A673 (cell line): ENCODE results near the gene STPG2. TPM values are rescaled to one million over a fixed set of nuclear protein-coding genes. Genes with fewer than 3 reads are reported as not detected.

Experiments
- BruUV-seq: library from RNA; stranded (reverse); fragments of 400-500 nt; replicated peaks from 2 replicates; lab custom pipeline; 2021; lab: Mats Ljungman, UMichigan
- CTCF ChIA-PET: fragments of 300-600 bp; sonication (Branson Sonifier 250); formaldehyde crosslinking; loops from one replicate; lab custom pipeline; 2022; ENCODE audit warnings: antibody characterized with exemption; lab: Charles Lee
- POLR2A ChIA-PET: fragments of 300-600 bp; sonication (Branson Sonifier 250); formaldehyde crosslinking; loops from one replicate; lab custom pipeline; 2022; ENCODE audit warnings: antibody characterized with exemption; ENCODE audit not compliant: low non-redundant PET; lab: Charles Lee
- DNase-seq: peaks from one replicate; pipeline ENCODE4 v3.0.0-alpha.2; 2015; ENCODE audit warnings: low spot score
- H3K27ac ChIP-seq: fragments of 200-600 bp; sonication (generic); 2 replicates; pipeline ENCODE4 v1.5.1; 2016; ENCODE audit warnings: mixed run types, low read depth, mild to moderate bottlenecking, mixed read lengths, antibody characterized with exemption, low read length; ENCODE audit not compliant: poor library complexity, severe bottlenecking
- H3K27me3 ChIP-seq: fragments of 200-600 bp; sonication (generic); replicated peaks from 2 replicates; pipeline ENCODE4 v1.6.1; 2017; ENCODE audit warnings: mixed run types, low read depth, mild to moderate bottlenecking, mixed read lengths, antibody characterized with exemption, low read length; ENCODE audit not compliant: insufficient read depth, poor library complexity
- H3K36me3 ChIP-seq: fragments of 200-600 bp; sonication (generic); 2 replicates; pipeline ENCODE4 v1.6.1; 2016; ENCODE audit warnings: mixed run types, mild to moderate bottlenecking, mixed read lengths, antibody characterized with exemption, low read length; ENCODE audit not compliant: insufficient read depth, poor library complexity, severe bottlenecking
- H3K4me1 ChIP-seq: fragments of 200-600 bp; sonication (generic); 2 replicates; pipeline ENCODE4 v1.6.1; 2017; ENCODE audit warnings: mixed run types, mild to moderate bottlenecking, mixed read lengths, antibody characterized with exemption, low read length; ENCODE audit not compliant: insufficient read depth, poor library complexity, severe bottlenecking
- H3K4me3 ChIP-seq: fragments of 200-600 bp; sonication (generic); 2 replicates; pipeline ENCODE4 v1.5.1; 2016; ENCODE audit warnings: low read depth, mixed run types, mild to moderate bottlenecking, mixed read lengths, low read length; ENCODE audit not compliant: poor library complexity, severe bottlenecking
- H3K9me3 ChIP-seq: fragments of 200-600 bp; sonication (generic); 2 replicates; pipeline ENCODE4 v1.6.1; 2016; ENCODE audit warnings: mixed run types, low read depth, mild to moderate bottlenecking, mixed read lengths, antibody characterized with exemption, low read length; ENCODE audit not compliant: poor library complexity, severe bottlenecking
- CTCF ChIP-seq: fragments of 300-800, 200-600 bp; sonication (generic); conservative IDR thresholded peaks from 2 replicates; pipeline ENCODE4 v1.5.1; 2017; ENCODE audit warnings: low read depth, mild to moderate bottlenecking, antibody characterized with exemption, low read length, moderate library complexity, mixed read lengths
- EZH2 ChIP-seq: fragments of 200-600 bp; sonication (generic); IDR thresholded peaks from 2 replicates; pipeline ENCODE4 v1.6.1; 2017; ENCODE audit warnings: borderline replicate concordance, low read depth, mild to moderate bottlenecking, mixed read lengths, antibody characterized with exemption, low read length; ENCODE audit not compliant: poor library complexity, severe bottlenecking
- intact Hi-C: fragments of 100-400 bp; cut with micrococcal nuclease; formaldehyde crosslinking; loops from one replicate; pipeline ENCODE4 v1.10.0; 2022; ENCODE audit not compliant: unreplicated experiment
- total RNA-seq: library from RNA; stranded (reverse); gene quantifications from 2 replicates; pipeline ENCODE4 v1.2.3, GENCODE V29; 2021

STPG2 gene
- total RNA-seq, 1 experiment from 2014 or later: not detected

GRCh38 chr4:97866821-97867556, 276.3 kb downstream of the STPG2 start:
- H3K4me3 ChIP-seq: no peak overlapping the region
- POLR2A ChIA-PET: no interaction called here
- H3K4me1 ChIP-seq: no peaks in the 10 kb centered on the region
- CTCF ChIA-PET: no interaction called here
- BruUV-seq: no TSS peak
- no peaks in the 10 kb centered on the region for H3K36me3 ChIP-seq
- H3K27me3 ChIP-seq: no peaks in the 10 kb centered on the region
- H3K9me3 ChIP-seq: no peaks in the 10 kb centered on the region
- TF ChIP-seq CTCF (no peak), EZH2 (no peak)
- no peak for DNase-seq
- H3K27ac ChIP-seq: no peak overlapping the region
- intact Hi-C loops: no loop called here

GRCh38 chr4:97851115-97851514, 292.2 kb downstream of the STPG2 start:
- DNase-seq: no peak
- BruUV-seq: no TSS peak
- Histone ChIP-seq H3K4me3 (no peak overlapping the region), H3K36me3 (no peaks in the 10 kb centered on the region), H3K27me3 (no peaks in the 10 kb centered on the region), H3K4me1 (no peaks in the 10 kb centered on the region), H3K27ac (no peak overlapping the region), H3K9me3 (peaks cover 9% of the 10 kb centered on the region)
- TF ChIP-seq CTCF (no peak), EZH2 (no peak)
- ChIA-PET CTCF (no interaction called here), POLR2A (no interaction called here)
- intact Hi-C loops: no loop called here

GRCh38 chr4:97845758-97846157, 297.5 kb downstream of the STPG2 start:
- no peak overlapping the region for H3K27ac ChIP-seq
- no peaks in the 10 kb centered on the region for H3K36me3 ChIP-seq
- no peak overlapping the region for H3K4me3 ChIP-seq
- no peaks in the 10 kb centered on the region for H3K27me3 ChIP-seq
- intact Hi-C loops: no loop called here
- H3K9me3 ChIP-seq: peaks cover 3% of the 10 kb centered on the region
- TF ChIP-seq CTCF (no peak), EZH2 (no peak)
- BruUV-seq: no TSS peak
- no peak for DNase-seq
- H3K4me1 ChIP-seq: no peaks in the 10 kb centered on the region
- ChIA-PET CTCF (no interaction called here), POLR2A (no interaction called here)
